ENCODE measurements around the gene MED17. TPM values are rescaled to one million over a fixed set of nuclear protein-coding genes. Genes with fewer than 3 reads are reported as not detected.
"Not testable (repeated sequence)": the region's sequence is repeated elsewhere in the genome, so short reads cannot be mapped to it uniquely, and the experiment has no call there.

MED17 gene
- total and polyA plus RNA-seq, 4 donors: 9.2 to 56.8 (median 20.4) TPM

- H3K27ac ChIP-seq (ENCODE audit: low read depth in 1 of 2, low read length in 1 of 2): no peak overlapping the region
- H3K36me3 ChIP-seq (ENCODE audit: control insufficient read depth in 4 of 4, insufficient read depth in 4 of 4, low read length in 4 of 4): no peaks in the 10 kb centered on the region
- DNase-seq: no peak
- H3K9ac ChIP-seq (ENCODE audit: insufficient read depth in 1 of 2, low read length in 2 of 2): no peak overlapping the region
- H3K4me1 ChIP-seq (ENCODE audit: control insufficient read depth in 5 of 5, insufficient read depth in 5 of 5, low read length in 5 of 5): no peaks in the 10 kb centered on the region
- TF ChIP-seq CTCF (IDR thresholded peaks at IDR 0.05; ENCODE audit: control extremely low read depth, extremely low read depth): no peak
- ATAC-seq (ENCODE audit: insufficient read depth, low FRiP score): no peak
- H3K9me3 ChIP-seq (ENCODE audit: control insufficient read depth in 4 of 4, insufficient read depth in 3 of 4, low read length in 3 of 4): peaks cover 0 to 11% (median 0%) of the 10 kb centered on the region in 4 donors
- H3K27me3 ChIP-seq (ENCODE audit: control insufficient read depth in 3 of 3, insufficient read depth in 3 of 3, low read length in 2 of 3): no peaks in the 10 kb centered on the region
- no peak overlapping the region for H3K4me3 ChIP-seq
- WGBS, 2 donors: 96 to 97% methylated on average over 3 of the region's 3 CpGs
These were observed 11.0 kb upstream of the MED17 start for GRCh38 chr11:93773045-93773477.

- no peaks in the 10 kb centered on the region for H3K27me3 ChIP-seq (ENCODE audit: control insufficient read depth in 3 of 3, insufficient read depth in 3 of 3, low read length in 2 of 3)
- TF ChIP-seq CTCF (IDR thresholded peaks at IDR 0.05; ENCODE audit: control extremely low read depth, extremely low read depth): no peak
- no peaks in the 10 kb centered on the region for H3K36me3 ChIP-seq (ENCODE audit: control insufficient read depth in 4 of 4, insufficient read depth in 4 of 4, low read length in 4 of 4)
- H3K9ac ChIP-seq (ENCODE audit: insufficient read depth in 1 of 2, low read length in 2 of 2): no peak overlapping the region
- ATAC-seq (ENCODE audit: insufficient read depth, low FRiP score) (no peak), DNase-seq (no peak)
- H3K9me3 ChIP-seq (ENCODE audit: control insufficient read depth in 4 of 4, insufficient read depth in 3 of 4, low read length in 3 of 4): peaks cover 0 to 11% (median 0%) of the 10 kb centered on the region in 4 donors
- H3K27ac ChIP-seq (ENCODE audit: low read depth in 1 of 2, low read length in 1 of 2): no peak overlapping the region
- no peak overlapping the region for H3K4me3 ChIP-seq
- no peaks in the 10 kb centered on the region for H3K4me1 ChIP-seq (ENCODE audit: control insufficient read depth in 5 of 5, insufficient read depth in 5 of 5, low read length in 5 of 5)
- WGBS, 2 donors: 91 to 92% methylated on average over 10 of the region's 10 CpGs
These were observed 10.4 kb upstream of the MED17 start for GRCh38 chr11:93773601-93774200.

GRCh38 chr11:93774560-93774959 lies 9.5 kb upstream of the MED17 start:
- 89 to 95% methylated on average over 3 of the region's 3 CpGs for WGBS, 2 donors
- H3K27ac ChIP-seq (ENCODE audit: low read depth in 1 of 2, low read length in 1 of 2); H3K4me3 ChIP-seq; DNase-seq; H3K36me3 ChIP-seq (ENCODE audit: control insufficient read depth in 4 of 4, insufficient read depth in 4 of 4, low read length in 4 of 4); ATAC-seq (ENCODE audit: insufficient read depth, low FRiP score); H3K9ac ChIP-seq (ENCODE audit: insufficient read depth in 1 of 2, low read length in 2 of 2); H3K27me3 ChIP-seq (ENCODE audit: control insufficient read depth in 3 of 3, insufficient read depth in 3 of 3, low read length in 2 of 3); H3K4me1 ChIP-seq (ENCODE audit: control insufficient read depth in 5 of 5, insufficient read depth in 5 of 5, low read length in 5 of 5): not testable (repeated sequence)
- H3K9me3 ChIP-seq (ENCODE audit: control insufficient read depth in 4 of 4, insufficient read depth in 3 of 4, low read length in 3 of 4): peaks cover 0 to 11% (median 0%) of the 10 kb centered on the region in 4 donors

DNA sequence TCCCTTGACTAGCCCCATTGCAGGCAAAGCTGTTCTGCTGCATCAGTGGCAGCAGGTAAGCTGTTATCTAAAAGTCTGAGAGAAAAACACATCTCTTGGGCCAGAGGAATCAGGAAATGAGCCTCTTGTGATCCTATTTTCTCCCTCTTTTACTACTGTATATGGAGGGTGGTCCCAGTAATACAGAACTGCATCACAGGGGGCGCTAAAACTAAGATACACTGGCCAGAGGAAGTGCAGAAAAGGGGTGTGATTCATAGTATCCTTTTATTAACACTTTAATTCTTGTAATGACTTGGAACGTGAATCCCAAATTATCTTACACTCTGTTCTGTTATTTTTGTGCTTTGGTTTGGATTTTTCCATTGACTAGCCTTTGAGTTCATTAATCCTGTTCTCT lies 8.8 kb upstream of the MED17 start:
- Histone ChIP-seq H3K4me3 (no peak overlapping the region), H3K4me1 (ENCODE audit: control insufficient read depth in 5 of 5, insufficient read depth in 5 of 5, low read length in 5 of 5) (no peaks in the 10 kb centered on the region), H3K36me3 (ENCODE audit: control insufficient read depth in 4 of 4, insufficient read depth in 4 of 4, low read length in 4 of 4) (no peaks in the 10 kb centered on the region), H3K9ac (ENCODE audit: insufficient read depth in 1 of 2, low read length in 2 of 2) (no peak overlapping the region), H3K27me3 (ENCODE audit: control insufficient read depth in 3 of 3, insufficient read depth in 3 of 3, low read length in 2 of 3) (no peaks in the 10 kb centered on the region), H3K9me3 (ENCODE audit: control insufficient read depth in 4 of 4, insufficient read depth in 3 of 4, low read length in 3 of 4) (peaks cover 0 to 11% (median 0%) of the 10 kb centered on the region in 4 donors), H3K27ac (ENCODE audit: low read depth in 1 of 2, low read length in 1 of 2) (no peak overlapping the region)
- 73 to 74% methylated on average over 2 of the region's 2 CpGs for WGBS, 2 donors
- ATAC-seq (ENCODE audit: insufficient read depth, low FRiP score) (no peak), DNase-seq (no peak)
- no peak for TF ChIP-seq CTCF (IDR thresholded peaks at IDR 0.05; ENCODE audit: control extremely low read depth, extremely low read depth)

Measured in lung (tissue), 12 donors.